ENCODE measurements around the gene LHFPL3.

Gene LHFPL3

DNA sequence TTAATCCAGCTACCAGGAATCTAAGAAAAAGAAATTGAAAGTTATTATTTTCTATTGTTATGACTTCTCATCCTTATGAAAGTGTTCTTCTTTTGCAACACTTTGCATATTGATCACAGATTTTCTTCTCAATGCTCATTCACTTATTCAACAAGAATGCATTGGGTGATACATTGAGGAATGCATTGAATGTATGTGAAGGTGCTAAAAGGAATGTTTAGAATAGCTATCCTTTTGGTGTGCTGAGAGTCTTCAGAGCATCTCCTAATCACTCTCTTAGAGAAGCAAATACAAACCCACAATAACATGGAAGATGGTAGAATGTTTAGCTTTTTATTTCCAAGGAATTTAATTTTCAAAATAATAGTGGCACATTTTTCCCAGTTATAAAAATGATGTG lies 563.5 kb downstream of the LHFPL3 start:
- H3K9me2 ChIP-seq (ENCODE audit: low read depth, low read length) = no peaks in the 10 kb centered on the region
- no peaks in the 10 kb centered on the region for H3K36me3 ChIP-seq (ENCODE audit: insufficient read depth, low read length)
- no peak overlapping the region for H3K9ac ChIP-seq (ENCODE audit: low read length)
- no peaks in the 10 kb centered on the region for H3K4me1 ChIP-seq (ENCODE audit: insufficient read depth, low read length, severe bottlenecking)
- no peak overlapping the region for H3K4me2 ChIP-seq (ENCODE audit: low read length)
- H3K9me3 ChIP-seq (ENCODE audit: low read length) = no peaks in the 10 kb centered on the region
- H3K79me2 ChIP-seq (ENCODE audit: insufficient read depth, low read length) = no peaks in the 10 kb centered on the region
- TF ChIP-seq EZH2 (IDR thresholded peaks at IDR 0.05; ENCODE audit: borderline replicate concordance, low read length) = no peak
- TF ChIP-seq, protein P1, sequence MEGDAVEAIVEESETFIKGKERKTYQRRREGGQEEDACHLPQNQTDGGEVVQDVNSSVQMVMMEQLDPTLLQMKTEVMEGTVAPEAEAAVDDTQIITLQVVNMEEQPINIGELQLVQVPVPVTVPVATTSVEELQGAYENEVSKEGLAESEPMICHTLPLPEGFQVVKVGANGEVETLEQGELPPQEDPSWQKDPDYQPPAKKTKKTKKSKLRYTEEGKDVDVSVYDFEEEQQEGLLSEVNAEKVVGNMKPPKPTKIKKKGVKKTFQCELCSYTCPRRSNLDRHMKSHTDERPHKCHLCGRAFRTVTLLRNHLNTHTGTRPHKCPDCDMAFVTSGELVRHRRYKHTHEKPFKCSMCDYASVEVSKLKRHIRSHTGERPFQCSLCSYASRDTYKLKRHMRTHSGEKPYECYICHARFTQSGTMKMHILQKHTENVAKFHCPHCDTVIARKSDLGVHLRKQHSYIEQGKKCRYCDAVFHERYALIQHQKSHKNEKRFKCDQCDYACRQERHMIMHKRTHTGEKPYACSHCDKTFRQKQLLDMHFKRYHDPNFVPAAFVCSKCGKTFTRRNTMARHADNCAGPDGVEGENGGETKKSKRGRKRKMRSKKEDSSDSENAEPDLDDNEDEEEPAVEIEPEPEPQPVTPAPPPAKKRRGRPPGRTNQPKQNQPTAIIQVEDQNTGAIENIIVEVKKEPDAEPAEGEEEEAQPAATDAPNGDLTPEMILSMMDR (IDR thresholded peaks at IDR 0.05; ENCODE audit: low read length) = no peak
- no peak overlapping the region for H2AFZ ChIP-seq (ENCODE audit: low read length)
- no peak overlapping the region for H3K27ac ChIP-seq (ENCODE audit: low read depth, low read length, poor library complexity, severe bottlenecking)
- no peaks in the 10 kb centered on the region for H3K27me3 ChIP-seq (ENCODE audit: insufficient read depth, low read length)
- H3K4me3 ChIP-seq (ENCODE audit: low read depth, low read length, poor library complexity, severe bottlenecking) = no peak overlapping the region
- no peaks in the 10 kb centered on the region for H3F3A ChIP-seq (ENCODE audit: insufficient read depth, low read length)
- H4K20me1 ChIP-seq (ENCODE audit: insufficient read depth, low read length) = no peaks in the 10 kb centered on the region

DNA sequence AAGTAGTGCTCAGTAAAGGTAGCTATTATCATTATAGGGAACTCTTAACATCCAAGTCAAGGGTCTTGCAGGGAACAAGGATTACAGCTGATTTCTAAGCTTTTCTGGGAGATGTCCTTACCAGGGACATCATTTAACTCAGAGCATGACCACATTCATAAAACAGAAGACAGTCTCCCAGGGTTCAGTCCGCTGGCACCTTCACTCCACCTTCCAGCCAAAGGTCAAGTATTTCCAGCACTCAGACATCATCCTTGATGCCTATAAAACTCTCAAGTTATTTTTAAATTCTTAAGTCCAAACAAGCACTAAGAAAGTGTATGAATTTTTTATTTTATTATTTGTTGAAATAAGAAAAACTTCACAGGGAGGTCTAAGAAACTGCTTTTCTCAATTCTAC lies 565.9 kb downstream of the LHFPL3 start:
- Histone ChIP-seq H3K9me2 (ENCODE audit: low read depth, low read length) (no peaks in the 10 kb centered on the region), H2AFZ (ENCODE audit: low read length) (no peak overlapping the region), H3K79me2 (ENCODE audit: insufficient read depth, low read length) (no peaks in the 10 kb centered on the region), H3K36me3 (ENCODE audit: insufficient read depth, low read length) (no peaks in the 10 kb centered on the region), H3K27me3 (ENCODE audit: insufficient read depth, low read length) (no peaks in the 10 kb centered on the region), H3K27ac (ENCODE audit: low read depth, low read length, poor library complexity, severe bottlenecking) (no peak overlapping the region), H3K4me2 (ENCODE audit: low read length) (no peak overlapping the region), H3K9me3 (ENCODE audit: low read length) (no peaks in the 10 kb centered on the region), H4K20me1 (ENCODE audit: insufficient read depth, low read length) (no peaks in the 10 kb centered on the region), H3F3A (ENCODE audit: insufficient read depth, low read length) (no peaks in the 10 kb centered on the region), H3K4me1 (ENCODE audit: insufficient read depth, low read length, severe bottlenecking) (no peaks in the 10 kb centered on the region), H3K9ac (ENCODE audit: low read length) (no peak overlapping the region), H3K4me3 (ENCODE audit: low read depth, low read length, poor library complexity, severe bottlenecking) (no peak overlapping the region)
- TF ChIP-seq, protein P1 (IDR thresholded peaks at IDR 0.05; ENCODE audit: low read length) = no peak

DNA sequence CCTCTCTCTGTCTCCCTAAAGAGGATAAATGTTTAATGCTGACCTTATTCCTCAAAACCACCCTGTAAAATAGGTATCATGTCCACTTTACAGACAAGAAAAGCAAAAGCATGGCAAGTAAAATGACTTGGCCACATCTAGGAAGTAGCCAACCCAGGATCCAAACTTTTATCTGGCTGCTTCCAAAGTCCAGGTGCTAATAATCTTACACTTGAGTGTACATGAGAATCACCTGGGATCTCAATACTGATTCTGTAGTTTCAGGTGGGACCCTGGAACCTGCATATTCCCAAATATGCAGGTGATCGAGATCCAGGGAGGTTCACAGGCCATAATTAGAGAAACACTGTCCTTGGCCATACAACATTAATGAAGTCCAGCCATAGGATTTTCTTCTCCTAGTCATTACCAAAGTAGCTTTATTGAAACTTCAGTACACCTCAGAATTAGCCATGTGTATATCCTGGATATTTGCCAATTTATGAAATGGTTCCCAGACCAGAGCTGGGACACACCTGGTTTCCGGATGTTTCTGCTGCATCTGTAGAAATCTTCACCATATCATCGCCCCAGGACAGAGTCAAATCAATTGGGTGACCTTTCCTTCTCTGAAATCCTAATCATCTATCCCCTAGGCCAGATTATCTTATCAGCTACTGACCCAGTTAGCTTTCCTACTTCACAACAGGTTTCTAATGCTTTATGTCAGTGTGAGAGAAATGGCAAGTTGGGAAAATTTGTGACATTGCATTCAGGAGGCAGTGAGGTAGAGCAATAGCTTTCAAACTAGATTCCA lies 566.5 kb downstream of the LHFPL3 start:
- H3K9me3 ChIP-seq (ENCODE audit: low read length) = no peaks in the 10 kb centered on the region
- no peak overlapping the region for H3K4me2 ChIP-seq (ENCODE audit: low read length)
- H3K4me3 ChIP-seq (ENCODE audit: low read depth, low read length, poor library complexity, severe bottlenecking) = no peak overlapping the region
- no peaks in the 10 kb centered on the region for H3K79me2 ChIP-seq (ENCODE audit: insufficient read depth, low read length)
- no peaks in the 10 kb centered on the region for H3K36me3 ChIP-seq (ENCODE audit: insufficient read depth, low read length)
- H3K27ac ChIP-seq (ENCODE audit: low read depth, low read length, poor library complexity, severe bottlenecking) = no peak overlapping the region
- H2AFZ ChIP-seq (ENCODE audit: low read length) = no peak overlapping the region
- TF ChIP-seq EZH2 (IDR thresholded peaks at IDR 0.05; ENCODE audit: borderline replicate concordance, low read length) = no peak
- TF ChIP-seq, protein P1 (IDR thresholded peaks at IDR 0.05; ENCODE audit: low read length) = no peak
- H3K27me3 ChIP-seq (ENCODE audit: insufficient read depth, low read length) = no peaks in the 10 kb centered on the region
- no peaks in the 10 kb centered on the region for H3F3A ChIP-seq (ENCODE audit: insufficient read depth, low read length)
- H3K9ac ChIP-seq (ENCODE audit: low read length) = no peak overlapping the region
- no peaks in the 10 kb centered on the region for H3K4me1 ChIP-seq (ENCODE audit: insufficient read depth, low read length, severe bottlenecking)
- no peaks in the 10 kb centered on the region for H4K20me1 ChIP-seq (ENCODE audit: insufficient read depth, low read length)
- no peaks in the 10 kb centered on the region for H3K9me2 ChIP-seq (ENCODE audit: low read depth, low read length)

All from OCI-LY1 (cell line).